Body of pancreas (tissue), 4 donors: ENCODE measurements around the gene SHOC1. TPM values are rescaled to one million over a fixed set of nuclear protein-coding genes. Genes with fewer than 3 reads are reported as not detected.
"Not testable (repeated sequence)": the region's sequence is repeated elsewhere in the genome, so short reads cannot be mapped to it uniquely, and the experiment has no call there.

ENCODE experiments used
- ATAC-seq: fragments of 150-250 bp; one replicate; pipeline ENCODE4 v1.9.1; 2016
- DNase-seq, 4 donors: peaks; one replicate each; pipeline ENCODE4 v3.0.0-alpha.2; 2019
- H3K27ac ChIP-seq, 4 donors: fragments of 200-600 bp; sonication (generic); 1 replicate in 3 of 4; 2 replicates in 1 of 4; pipeline versions ENCODE4 v1.5.1 to v1.6.1; 2016 to 2019; ENCODE audit warnings: mild to moderate bottlenecking in 1 of 4, mixed read lengths in 1 of 4, moderate library complexity in 1 of 4
- H3K27me3 ChIP-seq, 2 donors: fragments of 200-600 bp; sonication (generic); one replicate each; pipeline ENCODE4 v1.6.0; 2016; ENCODE audit warnings: mild to moderate bottlenecking in 1 of 2
- H3K36me3 ChIP-seq, 2 donors: fragments of 200-600 bp; sonication (generic); replicated peaks in 1 of 2; 2 replicates each; pipeline ENCODE4 v1.5.1; 2016; ENCODE audit warnings: low read depth in 2 of 2; ENCODE audit not compliant: insufficient read depth in 1 of 2
- H3K4me1 ChIP-seq: fragments of 200-600 bp; sonication (generic); one replicate; pipeline ENCODE4 v1.6.0; 2016
- H3K4me3 ChIP-seq, 2 donors: fragments of 200-600 bp; sonication (generic); 1 replicate in 1 of 2; 2 replicates in 1 of 2; pipeline ENCODE4 v1.5.1; 2016 to 2019
- H3K9me3 ChIP-seq, 3 donors: fragments of 200-600 bp; sonication (generic); 1 replicate in 2 of 3; 2 replicates in 1 of 3; pipeline ENCODE4 v1.5.1; 2016
- POLR2A ChIP-seq, 3 donors: fragments of 450-650 bp; IDR thresholded peaks; one replicate each; pipeline ENCODE4 v1.6.1; 2016; ENCODE audit warnings: antibody characterized with exemption in 3 of 3, mild to moderate bottlenecking in 2 of 3
- WGBS, 2 donors: methylation state at CpG; one replicate each; pipeline ENCODE4 v1.1.5; 2017; 5-methylcytosine and 5-hydroxymethylcytosine counted together
- intact Hi-C: fragments of 100-400 bp; cut with DNase I; formaldehyde crosslinking; loops from one replicate; pipeline ENCODE4 v1.15.1; 2023
- total RNA-seq, 2 donors: library from RNA; depleted of rRNA; stranded (reverse); fragments of >200 nt; gene quantifications; one replicate each; pipeline ENCODE4 v1.1.0, GENCODE V29; 2016
- TF ChIP-seq, protein P1 (sequence below), 7 experiments: fragments of 450-650 bp in 4 of 7; fragments of 200-600 bp in 3 of 7; sonication (generic) in 3 of 7; IDR thresholded peaks; one replicate each; pipeline ENCODE4 v1.5.1; 2016 to 2019; ENCODE audit warnings: antibody characterized with exemption in 7 of 7

The SHOC1 gene
- total RNA-seq, 2 donors from 2014 or later = 0.26 TPM; not detected in 1

DNA sequence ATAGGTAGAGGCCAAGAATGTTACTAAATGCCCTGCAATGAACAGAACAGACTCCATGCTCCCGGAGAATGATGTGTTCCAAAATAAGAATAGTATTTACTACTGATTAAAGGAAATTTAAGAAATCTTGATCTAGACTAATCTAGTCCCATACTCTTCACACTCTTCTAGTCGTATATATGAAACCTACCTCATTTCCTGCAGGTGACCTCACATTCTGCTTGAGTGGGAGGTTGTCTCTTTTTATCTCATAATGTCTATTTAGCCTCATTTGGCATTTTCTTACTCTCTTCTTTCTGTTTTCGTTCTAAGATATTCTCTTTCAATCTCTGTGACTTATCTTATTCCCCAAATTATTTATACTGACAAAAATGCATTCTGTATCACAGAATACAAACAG, 9.2 kb upstream of the SHOC1 start:
- H3K9me3 ChIP-seq = no peaks in the 10 kb centered on the region
- ATAC-seq (no peak), DNase-seq (no peak)
- H3K27me3 ChIP-seq = no peaks in the 10 kb centered on the region
- H3K4me1 ChIP-seq = peaks cover 3% of the 10 kb centered on the region
- WGBS, 2 donors = 80 to 85% methylated on average over 3 of the region's 3 CpGs
- no peaks in the 10 kb centered on the region for H3K36me3 ChIP-seq
- H3K27ac ChIP-seq = no peak overlapping the region
- TF ChIP-seq POLR2A (IDR thresholded peaks at IDR 0.05) = no peak
- TF ChIP-seq, protein P1, sequence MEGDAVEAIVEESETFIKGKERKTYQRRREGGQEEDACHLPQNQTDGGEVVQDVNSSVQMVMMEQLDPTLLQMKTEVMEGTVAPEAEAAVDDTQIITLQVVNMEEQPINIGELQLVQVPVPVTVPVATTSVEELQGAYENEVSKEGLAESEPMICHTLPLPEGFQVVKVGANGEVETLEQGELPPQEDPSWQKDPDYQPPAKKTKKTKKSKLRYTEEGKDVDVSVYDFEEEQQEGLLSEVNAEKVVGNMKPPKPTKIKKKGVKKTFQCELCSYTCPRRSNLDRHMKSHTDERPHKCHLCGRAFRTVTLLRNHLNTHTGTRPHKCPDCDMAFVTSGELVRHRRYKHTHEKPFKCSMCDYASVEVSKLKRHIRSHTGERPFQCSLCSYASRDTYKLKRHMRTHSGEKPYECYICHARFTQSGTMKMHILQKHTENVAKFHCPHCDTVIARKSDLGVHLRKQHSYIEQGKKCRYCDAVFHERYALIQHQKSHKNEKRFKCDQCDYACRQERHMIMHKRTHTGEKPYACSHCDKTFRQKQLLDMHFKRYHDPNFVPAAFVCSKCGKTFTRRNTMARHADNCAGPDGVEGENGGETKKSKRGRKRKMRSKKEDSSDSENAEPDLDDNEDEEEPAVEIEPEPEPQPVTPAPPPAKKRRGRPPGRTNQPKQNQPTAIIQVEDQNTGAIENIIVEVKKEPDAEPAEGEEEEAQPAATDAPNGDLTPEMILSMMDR (IDR thresholded peaks at IDR 0.05) = no peak
- H3K4me3 ChIP-seq = no peak overlapping the region
- intact Hi-C loops = no loop called here

DNA sequence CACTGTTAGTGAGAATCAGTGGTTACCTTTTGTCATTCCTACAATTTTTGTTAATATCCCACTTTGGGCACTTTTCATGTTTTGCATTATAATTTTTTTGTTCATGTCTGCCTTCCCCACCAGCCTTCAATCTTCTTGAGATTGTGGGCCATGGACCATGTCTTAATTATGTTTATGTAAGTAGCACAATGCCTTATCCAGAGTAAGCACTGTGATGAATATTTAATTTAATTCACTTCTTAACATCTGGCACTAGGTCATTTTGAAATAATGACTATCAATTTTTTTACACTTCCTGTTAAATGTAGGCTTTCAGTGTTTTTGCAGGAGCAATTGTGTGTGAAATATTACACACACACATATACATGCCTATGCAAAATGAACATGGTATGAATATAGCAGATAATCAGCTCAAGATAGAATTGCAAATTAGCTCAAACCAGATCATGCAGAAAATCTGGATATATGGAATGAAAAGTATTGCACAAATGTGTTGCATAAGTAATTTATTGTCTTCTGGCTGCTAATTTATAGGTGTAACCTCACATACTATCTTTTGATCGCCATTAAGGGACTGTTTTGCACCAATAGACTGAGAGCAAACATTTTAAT, 5.3 kb upstream of the SHOC1 start:
- Histone ChIP-seq H3K36me3 (no peaks in the 10 kb centered on the region), H3K4me1 (no peaks in the 10 kb centered on the region), H3K4me3 (no peak overlapping the region), H3K27me3 (no peaks in the 10 kb centered on the region), H3K9me3 (no peaks in the 10 kb centered on the region), H3K27ac (no peak overlapping the region)
- DNase-seq (no peak), ATAC-seq (no peak)
- intact Hi-C loops = no loop called here
- 87 to 94% methylated on average over 1 of the region's 1 CpG for WGBS, 2 donors
- TF ChIP-seq, protein P1 (IDR thresholded peaks at IDR 0.05) = no peak
- no peak for TF ChIP-seq POLR2A (IDR thresholded peaks at IDR 0.05)

DNA sequence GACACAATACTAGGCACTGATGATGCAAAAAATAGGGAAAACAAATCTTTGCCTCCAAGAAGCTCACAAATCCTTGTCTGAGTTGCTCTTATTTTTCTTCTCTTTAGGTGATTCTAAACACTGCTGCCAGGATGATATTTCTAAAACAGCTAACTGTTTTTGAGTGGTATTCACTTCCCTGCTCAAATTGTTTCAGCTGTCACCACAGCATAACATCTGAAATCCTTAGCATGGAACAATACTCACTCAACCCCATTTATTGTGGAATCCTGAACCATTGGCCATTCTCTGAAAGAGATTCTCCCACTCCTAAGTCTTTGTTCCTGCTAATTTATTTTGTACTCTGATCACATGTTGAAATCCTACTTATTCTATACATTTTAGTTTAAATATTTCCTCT, 4.8 kb upstream of the SHOC1 start:
- Histone ChIP-seq H3K27ac (no peak overlapping the region), H3K4me1 (no peaks in the 10 kb centered on the region), H3K9me3 (no peaks in the 10 kb centered on the region), H3K36me3 (no peaks in the 10 kb centered on the region), H3K4me3 (no peak overlapping the region), H3K27me3 (no peaks in the 10 kb centered on the region)
- intact Hi-C loops = no loop called here
- ATAC-seq (no peak), DNase-seq (no peak)
- TF ChIP-seq POLR2A (IDR thresholded peaks at IDR 0.05) = no peak
- TF ChIP-seq, protein P1 (IDR thresholded peaks at IDR 0.05) = no peak

DNA sequence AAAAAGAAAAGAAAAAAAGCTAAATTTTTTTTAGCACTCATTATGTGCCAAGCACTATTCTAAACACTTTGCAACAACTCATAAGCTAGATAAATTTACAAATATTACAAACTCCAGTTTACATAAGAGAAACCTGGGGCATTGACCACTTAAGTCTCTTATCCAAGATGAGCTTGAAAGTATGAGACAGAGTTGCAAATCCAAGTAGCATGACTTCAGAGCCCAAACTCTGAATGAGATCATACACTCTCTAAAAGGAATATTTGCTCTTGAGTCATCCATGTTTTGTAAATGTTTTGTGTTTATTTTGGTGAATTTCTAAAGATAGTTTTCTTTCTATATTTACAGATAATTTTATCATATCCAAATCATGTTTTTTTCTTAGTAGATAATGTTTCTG, 4.0 kb upstream of the SHOC1 start:
- H3K4me3 ChIP-seq = no peak overlapping the region
- H3K9me3 ChIP-seq = no peaks in the 10 kb centered on the region
- TF ChIP-seq, protein P1 (IDR thresholded peaks at IDR 0.05) = no peak
- no peak for TF ChIP-seq POLR2A (IDR thresholded peaks at IDR 0.05)
- DNase-seq (no peak), ATAC-seq (no peak)
- intact Hi-C loops = no loop called here
- H3K36me3 ChIP-seq = no peaks in the 10 kb centered on the region
- H3K27me3 ChIP-seq = no peaks in the 10 kb centered on the region
- no peaks in the 10 kb centered on the region for H3K4me1 ChIP-seq
- no peak overlapping the region for H3K27ac ChIP-seq

DNA sequence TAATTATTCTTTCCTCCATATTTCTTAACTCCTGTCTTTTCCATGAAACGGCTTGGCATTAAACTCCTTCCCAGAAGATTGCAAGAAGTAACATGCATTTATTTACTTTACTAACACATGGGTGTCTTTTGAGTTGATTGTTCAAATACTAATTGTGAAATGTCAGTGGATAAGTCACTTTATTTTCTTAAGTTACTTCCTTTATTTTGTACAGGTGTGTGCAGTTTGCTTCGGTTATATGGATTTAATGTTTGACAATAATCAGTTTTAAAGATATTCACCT, 761 bp upstream of the SHOC1 start:
- WGBS, 2 donors = 47 to 60% methylated on average over 2 of the region's 2 CpGs

DNA sequence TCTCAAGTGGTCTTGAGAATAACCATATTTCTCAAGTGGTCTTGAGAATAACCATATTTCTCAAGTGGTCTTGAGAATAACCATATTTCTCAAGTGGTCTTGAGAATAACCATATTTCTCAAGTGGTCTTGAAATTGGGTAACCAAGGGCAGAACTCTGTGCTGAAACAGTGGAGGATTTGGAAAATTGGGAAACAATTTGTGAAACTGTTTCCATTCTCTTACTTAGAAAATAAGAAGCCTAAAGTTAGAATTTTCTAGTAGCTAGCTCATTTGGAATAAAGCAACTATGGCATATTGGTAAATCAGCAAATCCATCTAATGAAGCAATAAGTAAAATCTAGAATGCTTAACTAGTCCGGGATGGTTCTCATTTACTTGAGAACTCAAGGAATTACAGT, 2.9 kb downstream of the SHOC1 start:
- ATAC-seq, DNase-seq, H3K4me1 ChIP-seq, H3K27ac ChIP-seq, H3K36me3 ChIP-seq, H3K4me3 ChIP-seq, intact Hi-C loops, H3K27me3 ChIP-seq, H3K9me3 ChIP-seq: not testable (repeated sequence)
- WGBS, 2 donors = 94 to 97% methylated on average over 1 of the region's 1 CpG

More for the DNA sequence above, 761 bp upstream of the SHOC1 start:
- H3K9me3 ChIP-seq = no peaks in the 10 kb centered on the region
- H3K4me1 ChIP-seq = no peaks in the 10 kb centered on the region
- ATAC-seq (no peak), DNase-seq (no peak)
- TF ChIP-seq, protein P1 (IDR thresholded peaks at IDR 0.05) = no peak
- no peak for TF ChIP-seq POLR2A (IDR thresholded peaks at IDR 0.05)
- intact Hi-C loops = no loop called here
- H3K27ac ChIP-seq = no peak overlapping the region
- H3K36me3 ChIP-seq = no peaks in the 10 kb centered on the region
- H3K4me3 ChIP-seq = no peak overlapping the region
- H3K27me3 ChIP-seq = no peaks in the 10 kb centered on the region
